ENCODE measurements around the gene CADPS2. TPM values are rescaled to one million over a fixed set of nuclear protein-coding genes. Genes with fewer than 3 reads are reported as not detected.
A peak's percentile ranks its signal among the peaks of the same experiment; 100 is the strongest.

Gene CADPS2
- total and polyA plus RNA-seq, 10 of the 15 experiments (the other 5 are each of a cell fraction or from before 2014, with no cell fraction given) = 0.05 to 7.5 (median 0.25) TPM

DNA sequence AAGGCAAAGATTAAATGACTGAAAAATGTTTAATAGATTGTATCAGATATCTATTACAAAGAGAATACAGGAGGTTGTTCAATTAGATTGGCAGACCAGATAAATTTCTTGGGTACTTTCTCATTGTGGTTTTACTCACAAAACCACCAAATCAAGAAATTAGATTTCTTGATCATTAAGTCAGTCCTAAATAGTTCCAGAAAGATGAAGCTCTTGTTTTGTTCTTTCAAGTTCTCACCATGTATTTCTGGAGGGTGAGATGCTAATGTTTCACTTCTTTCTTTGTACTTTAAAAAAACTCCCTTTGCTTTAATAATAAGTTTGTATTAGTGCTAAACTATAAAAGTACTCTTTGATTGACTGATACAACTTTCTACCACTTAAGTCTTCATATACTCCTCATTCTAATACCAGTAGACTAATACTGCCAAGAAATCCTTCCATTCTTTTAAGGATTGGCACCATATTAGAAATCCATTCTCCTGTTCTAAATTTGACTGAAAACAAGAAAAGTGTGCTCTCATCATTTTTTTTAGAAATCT is 256.8 kb downstream of the CADPS2 start:
- in situ Hi-C loops (cut with MboI) (no loop called here), intact Hi-C loops (cut with micrococcal nuclease; ENCODE audit: unreplicated experiment) (loop anchor here (5.0 kb wide), 1 partner anchor 77 kb away; no protein-coding TSS in a partner anchor)
- Histone ChIP-seq H3K4me3 (no peak overlapping the region), H3K79me2 (ENCODE audit: control insufficient read depth, insufficient read depth, low read length) (no peaks in the 10 kb centered on the region), H3K9me3 (replicated peaks; ENCODE audit: control insufficient read depth, insufficient read depth, low read length) (no peaks in the 10 kb centered on the region), H3K4me2 (ENCODE audit: control insufficient read depth, insufficient read depth) (no peak overlapping the region), H3K4me1 (ENCODE audit: control insufficient read depth, insufficient read depth, low read length) (no peaks in the 10 kb centered on the region), H3K36me3 (ENCODE audit: control insufficient read depth in 2 of 2, insufficient read depth in 2 of 2, low read length in 1 of 2) (no peaks in the 10 kb centered on the region), H3K27ac (ENCODE audit: control insufficient read depth, insufficient read depth) (no peak overlapping the region), H4K20me1 (ENCODE audit: control insufficient read depth, insufficient read depth) (no peaks in the 10 kb centered on the region), H2AFZ (ENCODE audit: control insufficient read depth, low read depth, low read length) (no peak overlapping the region), H3K9ac (ENCODE audit: control insufficient read depth, insufficient read depth, low read length) (no peak overlapping the region), H3K27me3 (replicated peaks in 1 of 2; ENCODE audit: control insufficient read depth in 2 of 2, insufficient read depth in 2 of 2, low read length in 1 of 2) (no peaks in the 10 kb centered on the region)
- ATAC-seq (peak; percentile 67), FAIRE-seq (no peak), DNase-seq (ENCODE audit: low read depth, low spot score) (no peak)
- BruUV-seq (replicated peaks) = no TSS peak
- ChIA-PET RAD21 (ENCODE audit: unreplicated experiment) (interaction anchor here (0.7 to 1.4 kb wide), 13 partner anchors 8 to 173 kb away, joined by 3 to 28 read pairs (median 3); no protein-coding TSS in a partner anchor), POLR2A (interaction anchor here (0.5 to 1.4 kb wide), 3 partner anchors 9 to 33 kb away, joined by 3 to 14 read pairs (median 10); no protein-coding TSS in a partner anchor), CTCF (interaction anchor here (1.0 to 1.1 kb wide), 2 partner anchors 9 to 32 kb away, joined by 3 read pairs; no protein-coding TSS in a partner anchor), SMC1A (ENCODE audit: uncharacterized antibody, unreplicated experiment) (interaction anchor here (0.5 to 1.4 kb wide), 12 partner anchors 8 to 170 kb away, joined by 3 to 6 read pairs (median 3); no protein-coding TSS in a partner anchor)
- TF ChIP-seq, protein P1, sequence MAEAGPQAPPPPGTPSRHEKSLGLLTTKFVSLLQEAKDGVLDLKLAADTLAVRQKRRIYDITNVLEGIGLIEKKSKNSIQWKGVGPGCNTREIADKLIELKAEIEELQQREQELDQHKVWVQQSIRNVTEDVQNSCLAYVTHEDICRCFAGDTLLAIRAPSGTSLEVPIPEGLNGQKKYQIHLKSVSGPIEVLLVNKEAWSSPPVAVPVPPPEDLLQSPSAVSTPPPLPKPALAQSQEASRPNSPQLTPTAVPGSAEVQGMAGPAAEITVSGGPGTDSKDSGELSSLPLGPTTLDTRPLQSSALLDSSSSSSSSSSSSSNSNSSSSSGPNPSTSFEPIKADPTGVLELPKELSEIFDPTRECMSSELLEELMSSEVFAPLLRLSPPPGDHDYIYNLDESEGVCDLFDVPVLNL (IDR thresholded peaks at IDR 0.05; ENCODE audit: low read depth, low read length) = no peak
- TF ChIP-seq, protein P2, sequence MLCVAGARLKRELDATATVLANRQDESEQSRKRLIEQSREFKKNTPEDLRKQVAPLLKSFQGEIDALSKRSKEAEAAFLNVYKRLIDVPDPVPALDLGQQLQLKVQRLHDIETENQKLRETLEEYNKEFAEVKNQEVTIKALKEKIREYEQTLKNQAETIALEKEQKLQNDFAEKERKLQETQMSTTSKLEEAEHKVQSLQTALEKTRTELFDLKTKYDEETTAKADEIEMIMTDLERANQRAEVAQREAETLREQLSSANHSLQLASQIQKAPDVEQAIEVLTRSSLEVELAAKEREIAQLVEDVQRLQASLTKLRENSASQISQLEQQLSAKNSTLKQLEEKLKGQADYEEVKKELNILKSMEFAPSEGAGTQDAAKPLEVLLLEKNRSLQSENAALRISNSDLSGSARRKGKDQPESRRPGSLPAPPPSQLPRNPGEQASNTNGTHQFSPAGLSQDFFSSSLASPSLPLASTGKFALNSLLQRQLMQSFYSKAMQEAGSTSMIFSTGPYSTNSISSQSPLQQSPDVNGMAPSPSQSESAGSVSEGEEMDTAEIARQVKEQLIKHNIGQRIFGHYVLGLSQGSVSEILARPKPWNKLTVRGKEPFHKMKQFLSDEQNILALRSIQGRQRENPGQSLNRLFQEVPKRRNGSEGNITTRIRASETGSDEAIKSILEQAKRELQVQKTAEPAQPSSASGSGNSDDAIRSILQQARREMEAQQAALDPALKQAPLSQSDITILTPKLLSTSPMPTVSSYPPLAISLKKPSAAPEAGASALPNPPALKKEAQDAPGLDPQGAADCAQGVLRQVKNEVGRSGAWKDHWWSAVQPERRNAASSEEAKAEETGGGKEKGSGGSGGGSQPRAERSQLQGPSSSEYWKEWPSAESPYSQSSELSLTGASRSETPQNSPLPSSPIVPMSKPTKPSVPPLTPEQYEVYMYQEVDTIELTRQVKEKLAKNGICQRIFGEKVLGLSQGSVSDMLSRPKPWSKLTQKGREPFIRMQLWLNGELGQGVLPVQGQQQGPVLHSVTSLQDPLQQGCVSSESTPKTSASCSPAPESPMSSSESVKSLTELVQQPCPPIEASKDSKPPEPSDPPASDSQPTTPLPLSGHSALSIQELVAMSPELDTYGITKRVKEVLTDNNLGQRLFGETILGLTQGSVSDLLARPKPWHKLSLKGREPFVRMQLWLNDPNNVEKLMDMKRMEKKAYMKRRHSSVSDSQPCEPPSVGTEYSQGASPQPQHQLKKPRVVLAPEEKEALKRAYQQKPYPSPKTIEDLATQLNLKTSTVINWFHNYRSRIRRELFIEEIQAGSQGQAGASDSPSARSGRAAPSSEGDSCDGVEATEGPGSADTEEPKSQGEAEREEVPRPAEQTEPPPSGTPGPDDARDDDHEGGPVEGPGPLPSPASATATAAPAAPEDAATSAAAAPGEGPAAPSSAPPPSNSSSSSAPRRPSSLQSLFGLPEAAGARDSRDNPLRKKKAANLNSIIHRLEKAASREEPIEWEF (IDR thresholded peaks at IDR 0.05; ENCODE audit: insufficient replicate concordance, low read depth, low read length) = peak; percentile 6
- TF ChIP-seq GABPA (IDR thresholded peaks at IDR 0.05; ENCODE audit: low read depth) = no peak
- no peak for TF ChIP-seq CBX3 (IDR thresholded peaks at IDR 0.05; ENCODE audit: borderline replicate concordance, low read depth)
- TF ChIP-seq, protein P3, sequence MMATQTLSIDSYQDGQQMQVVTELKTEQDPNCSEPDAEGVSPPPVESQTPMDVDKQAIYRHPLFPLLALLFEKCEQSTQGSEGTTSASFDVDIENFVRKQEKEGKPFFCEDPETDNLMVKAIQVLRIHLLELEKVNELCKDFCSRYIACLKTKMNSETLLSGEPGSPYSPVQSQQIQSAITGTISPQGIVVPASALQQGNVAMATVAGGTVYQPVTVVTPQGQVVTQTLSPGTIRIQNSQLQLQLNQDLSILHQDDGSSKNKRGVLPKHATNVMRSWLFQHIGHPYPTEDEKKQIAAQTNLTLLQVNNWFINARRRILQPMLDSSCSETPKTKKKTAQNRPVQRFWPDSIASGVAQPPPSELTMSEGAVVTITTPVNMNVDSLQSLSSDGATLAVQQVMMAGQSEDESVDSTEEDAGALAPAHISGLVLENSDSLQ (IDR thresholded peaks at IDR 0.05) = peak; percentile 84
- TF ChIP-seq, protein P4, sequence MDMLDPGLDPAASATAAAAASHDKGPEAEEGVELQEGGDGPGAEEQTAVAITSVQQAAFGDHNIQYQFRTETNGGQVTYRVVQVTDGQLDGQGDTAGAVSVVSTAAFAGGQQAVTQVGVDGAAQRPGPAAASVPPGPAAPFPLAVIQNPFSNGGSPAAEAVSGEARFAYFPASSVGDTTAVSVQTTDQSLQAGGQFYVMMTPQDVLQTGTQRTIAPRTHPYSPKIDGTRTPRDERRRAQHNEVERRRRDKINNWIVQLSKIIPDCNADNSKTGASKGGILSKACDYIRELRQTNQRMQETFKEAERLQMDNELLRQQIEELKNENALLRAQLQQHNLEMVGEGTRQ (IDR thresholded peaks at IDR 0.05; ENCODE audit: borderline replicate concordance, low read depth, low read length) = no peak
- no peak for TF ChIP-seq ZNF274 (IDR thresholded peaks at IDR 0.05; ENCODE audit: insufficient read depth, insufficient read length)
- TF ChIP-seq, protein P5, sequence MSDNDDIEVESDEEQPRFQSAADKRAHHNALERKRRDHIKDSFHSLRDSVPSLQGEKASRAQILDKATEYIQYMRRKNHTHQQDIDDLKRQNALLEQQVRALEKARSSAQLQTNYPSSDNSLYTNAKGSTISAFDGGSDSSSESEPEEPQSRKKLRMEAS (IDR thresholded peaks at IDR 0.05; ENCODE audit: low read depth, low read length) = no peak
- TF ChIP-seq BMI1 (IDR thresholded peaks at IDR 0.05; ENCODE audit: borderline replicate concordance) = peak; percentile 78; the same call in 1 of the 2 replicates
- TF ChIP-seq STAT3 (IDR thresholded peaks at IDR 0.05; ENCODE audit: low read depth, low read length) = no peak
- no peak for TF ChIP-seq ZNF384 (IDR thresholded peaks at IDR 0.05; ENCODE audit: borderline replicate concordance, low read depth, low read length)
- TF ChIP-seq HDAC6 (IDR thresholded peaks at IDR 0.05; ENCODE audit: unreplicated experiment) = no peak
- no peak for TF ChIP-seq PML (IDR thresholded peaks at IDR 0.05; ENCODE audit: low read length)
- no peak for TF ChIP-seq YBX1 (IDR thresholded peaks at IDR 0.05)
